Stimulated activated CD8-positive, alpha-beta memory T cell treated with anti-CD3 and anti-CD28 coated beads, Interleukin-12 subunit alpha, Interleukin-12 subunit beta, amount 100 ng/mL, for 1 hour (primary cell): ENCODE results near the gene ROR1.

ENCODE experiments used
- DNase-seq: peaks from one replicate; pipeline ENCODE4 v3.0.0-alpha.2; 2020; ENCODE audit warnings: low read depth

Gene ROR1

GRCh38 chr1:63937461-63938022 is 163.7 kb downstream of the ROR1 start:
- no peak for DNase-seq

- DNase-seq, result no peak
These were observed 166.6 kb downstream of the ROR1 start for GRCh38 chr1:63940440-63940839.

- DNase-seq, result no peak
These were observed 169.6 kb downstream of the ROR1 start for GRCh38 chr1:63943393-63943792.

GRCh38 chr1:63945943-63946342 is 172.1 kb downstream of the ROR1 start:
- DNase-seq, result no peak

- no peak for DNase-seq
These were observed 173.2 kb downstream of the ROR1 start for GRCh38 chr1:63946866-63947491.

- no peak for DNase-seq
These were observed 174.1 kb downstream of the ROR1 start for GRCh38 chr1:63947904-63948303.

- DNase-seq, result no peak
These were observed 176.2 kb downstream of the ROR1 start for GRCh38 chr1:63950023-63950422.

GRCh38 chr1:63951059-63951946 is 177.5 kb downstream of the ROR1 start:
- DNase-seq, result no peak

GRCh38 chr1:63954187-63954586 is 180.4 kb downstream of the ROR1 start:
- no peak for DNase-seq

- DNase-seq, result no peak
These were observed 181.7 kb downstream of the ROR1 start for GRCh38 chr1:63955370-63956145.

GRCh38 chr1:63958556-63958955 is 184.7 kb downstream of the ROR1 start:
- no peak for DNase-seq

- no peak for DNase-seq
These were observed 186.5 kb downstream of the ROR1 start for GRCh38 chr1:63960326-63960725.

- DNase-seq, result no peak
These were observed 192.2 kb downstream of the ROR1 start for GRCh38 chr1:63966016-63966415.

GRCh38 chr1:63967901-63968300 is 194.1 kb downstream of the ROR1 start:
- no peak for DNase-seq

GRCh38 chr1:63968663-63969440 is 195.0 kb downstream of the ROR1 start:
- DNase-seq, result no peak

GRCh38 chr1:63969441-63969901 is 195.7 kb downstream of the ROR1 start:
- no peak for DNase-seq

- no peak for DNase-seq
These were observed 197.7 kb downstream of the ROR1 start for GRCh38 chr1:63971557-63971956.

GRCh38 chr1:63973005-63973419 is 199.2 kb downstream of the ROR1 start:
- no peak for DNase-seq

- no peak for DNase-seq
These were observed 201.1 kb downstream of the ROR1 start for GRCh38 chr1:63974966-63975365.

GRCh38 chr1:63975481-63975880 is 201.7 kb downstream of the ROR1 start:
- no peak for DNase-seq

- no peak for DNase-seq
These were observed 202.2 kb downstream of the ROR1 start for GRCh38 chr1:63976006-63976405.
